ENCODE results near the gene PSME3IP1. TPM values are rescaled to one million over a fixed set of nuclear protein-coding genes. Genes with fewer than 3 reads are reported as not detected.
"Not testable (repeated sequence)": the region's sequence is repeated elsewhere in the genome, so short reads cannot be mapped to it uniquely, and the experiment has no call there.

Gene PSME3IP1
- total RNA-seq, 1 donor from 2014 or later: 102 TPM

GRCh38 chr16:57188711-57189002 lies 2.8 kb upstream of the PSME3IP1 start:
- H3K9me3 Mint-ChIP-seq: no peaks in the 10 kb centered on the region
- no peaks in the 10 kb centered on the region for H3K27me3 Mint-ChIP-seq (ENCODE audit: low read depth)
- H3K36me3 Mint-ChIP-seq (ENCODE audit: low read depth): peaks cover 3% of the 10 kb centered on the region
- DNase-seq (ENCODE audit: low read depth, low spot score): no peak
- H3K4me3 Mint-ChIP-seq: peak overlapping the region; percentile 99
- TF ChIP-seq CTCF (conservative IDR thresholded peaks at IDR 0.05): no peak
- peaks cover 46% of the 10 kb centered on the region for H3K4me1 Mint-ChIP-seq
- H3K27ac Mint-ChIP-seq (ENCODE audit: unreplicated experiment): no peak overlapping the region

- H3K4me3 Mint-ChIP-seq: peak overlapping the region; percentile 99
- peaks cover 47% of the 10 kb centered on the region for H3K4me1 Mint-ChIP-seq
- not testable (repeated sequence) for DNase-seq (ENCODE audit: low read depth, low spot score); H3K27ac Mint-ChIP-seq (ENCODE audit: unreplicated experiment); H3K36me3 Mint-ChIP-seq (ENCODE audit: low read depth); H3K27me3 Mint-ChIP-seq (ENCODE audit: low read depth); H3K9me3 Mint-ChIP-seq
Measured at GRCh38 chr16:57187902-57188710, 2.3 kb upstream of the PSME3IP1 start.

- DNase-seq (ENCODE audit: low read depth, low spot score): peak; percentile 2
- H3K9me3 Mint-ChIP-seq: no peaks in the 10 kb centered on the region
- peaks cover 3% of the 10 kb centered on the region for H3K36me3 Mint-ChIP-seq (ENCODE audit: low read depth)
- peak overlapping the region; percentile 99 for H3K4me3 Mint-ChIP-seq
- H3K4me1 Mint-ChIP-seq: peaks cover 47% of the 10 kb centered on the region
- peak overlapping the region; percentile 97 for H3K27ac Mint-ChIP-seq (ENCODE audit: unreplicated experiment)
- no peaks in the 10 kb centered on the region for H3K27me3 Mint-ChIP-seq (ENCODE audit: low read depth)
- TF ChIP-seq CTCF (conservative IDR thresholded peaks at IDR 0.05): no peak
Measured at GRCh38 chr16:57186872-57187854, 1.3 kb upstream of the PSME3IP1 start.

- DNase-seq (ENCODE audit: low read depth, low spot score): peak; percentile 4
- TF ChIP-seq CTCF (conservative IDR thresholded peaks at IDR 0.05): peak; percentile 21
- no peaks in the 10 kb centered on the region for H3K9me3 Mint-ChIP-seq
- H3K4me3 Mint-ChIP-seq: peak overlapping the region; percentile 99
- H3K27me3 Mint-ChIP-seq (ENCODE audit: low read depth): no peaks in the 10 kb centered on the region
- H3K4me1 Mint-ChIP-seq: peaks cover 52% of the 10 kb centered on the region
- peaks cover 3% of the 10 kb centered on the region for H3K36me3 Mint-ChIP-seq (ENCODE audit: low read depth)
- H3K27ac Mint-ChIP-seq (ENCODE audit: unreplicated experiment): peak overlapping the region; percentile 97
Measured at GRCh38 chr16:57185446-57185944, 344 bp downstream of the PSME3IP1 start.

GRCh38 chr16:57184887-57185445 lies 873 bp downstream of the PSME3IP1 start:
- no peak for DNase-seq (ENCODE audit: low read depth, low spot score)
- Mint-ChIP-seq H3K4me3 (peak overlapping the region; percentile 99), H3K4me1 (peaks cover 52% of the 10 kb centered on the region), H3K9me3 (no peaks in the 10 kb centered on the region), H3K27me3 (ENCODE audit: low read depth) (no peaks in the 10 kb centered on the region), H3K27ac (ENCODE audit: unreplicated experiment) (peak overlapping the region; percentile 97), H3K36me3 (ENCODE audit: low read depth) (peaks cover 3% of the 10 kb centered on the region)
- no peak for TF ChIP-seq CTCF (conservative IDR thresholded peaks at IDR 0.05)

Measured in neural crest cell (in vitro differentiated cells).